Type B pancreatic cell (in vitro differentiated cells): ENCODE data around the gene TRIM54. TPM values are rescaled to one million over a fixed set of nuclear protein-coding genes. Genes with fewer than 3 reads are reported as not detected.

Source experiments
- DNase-seq: peaks from one replicate; pipeline ENCODE4 v3.0.0; 2021; ENCODE audit warnings: mixed read lengths; ENCODE audit not compliant: unreplicated experiment; ENCODE audit errors: extremely low spot score
- H3K27ac Mint-ChIP-seq: 2 replicates; pipeline ENCODE4 v1.8.0; 2021; ENCODE audit warnings: mild to moderate bottlenecking, mixed read lengths
- H3K27me3 Mint-ChIP-seq: 2 replicates; pipeline ENCODE4 v1.8.0; 2021; ENCODE audit warnings: mixed read lengths
- H3K36me3 Mint-ChIP-seq: 2 replicates; pipeline ENCODE4 v1.8.0; 2021; ENCODE audit warnings: mixed read lengths
- H3K4me1 Mint-ChIP-seq: one replicate; pipeline ENCODE4 v1.8.0; 2021; ENCODE audit warnings: mixed read lengths; ENCODE audit not compliant: unreplicated experiment
- H3K4me3 Mint-ChIP-seq: 2 replicates; pipeline ENCODE4 v1.8.0; 2021; ENCODE audit warnings: mild to moderate bottlenecking, mixed read lengths
- H3K9me3 Mint-ChIP-seq: 2 replicates; pipeline ENCODE4 v1.8.0; 2021; ENCODE audit warnings: mixed read lengths
- total RNA-seq: library from RNA; stranded (reverse); gene quantifications from 2 replicates; pipeline ENCODE4 v1.2.1, GENCODE V29; 2021; ENCODE audit warnings: low replicate concordance
- TF ChIP-seq, protein P1 (sequence below): fragments of 200-600 bp; sonication (generic); conservative IDR thresholded peaks from 2 replicates; pipeline ENCODE4 v1.5.0; 2021; ENCODE audit warnings: antibody characterized with exemption, mild to moderate bottlenecking

Gene TRIM54
- total RNA-seq, 1 donor from 2014 or later: not detected

DNA sequence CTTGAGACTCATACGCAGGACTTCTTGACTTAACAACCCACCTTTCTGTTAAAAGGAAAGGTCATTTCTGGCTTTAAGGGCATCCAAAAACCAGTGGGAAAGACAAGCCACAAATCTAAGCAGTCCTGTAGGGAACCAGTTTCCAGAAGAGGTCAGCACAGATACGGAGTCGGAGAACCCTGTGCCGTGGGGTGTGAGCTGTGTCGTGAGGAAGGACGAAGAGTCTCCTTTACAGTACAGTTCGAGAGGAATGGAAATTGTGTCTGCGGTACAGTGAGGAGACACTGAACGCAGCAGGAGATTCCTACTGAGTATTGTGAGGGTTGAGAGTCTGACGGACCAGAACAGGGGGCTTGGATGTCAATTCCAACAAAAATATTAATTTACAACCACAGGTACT, 37.1 kb upstream of the TRIM54 start:
- Mint-ChIP-seq H3K27ac (no peak overlapping the region), H3K27me3 (peaks cover 19% of the 10 kb centered on the region), H3K4me3 (no peak overlapping the region), H3K9me3 (no peaks in the 10 kb centered on the region), H3K4me1 (peaks cover 7% of the 10 kb centered on the region), H3K36me3 (peaks cover 6% of the 10 kb centered on the region)
- DNase-seq: no peak
- TF ChIP-seq, protein P1, sequence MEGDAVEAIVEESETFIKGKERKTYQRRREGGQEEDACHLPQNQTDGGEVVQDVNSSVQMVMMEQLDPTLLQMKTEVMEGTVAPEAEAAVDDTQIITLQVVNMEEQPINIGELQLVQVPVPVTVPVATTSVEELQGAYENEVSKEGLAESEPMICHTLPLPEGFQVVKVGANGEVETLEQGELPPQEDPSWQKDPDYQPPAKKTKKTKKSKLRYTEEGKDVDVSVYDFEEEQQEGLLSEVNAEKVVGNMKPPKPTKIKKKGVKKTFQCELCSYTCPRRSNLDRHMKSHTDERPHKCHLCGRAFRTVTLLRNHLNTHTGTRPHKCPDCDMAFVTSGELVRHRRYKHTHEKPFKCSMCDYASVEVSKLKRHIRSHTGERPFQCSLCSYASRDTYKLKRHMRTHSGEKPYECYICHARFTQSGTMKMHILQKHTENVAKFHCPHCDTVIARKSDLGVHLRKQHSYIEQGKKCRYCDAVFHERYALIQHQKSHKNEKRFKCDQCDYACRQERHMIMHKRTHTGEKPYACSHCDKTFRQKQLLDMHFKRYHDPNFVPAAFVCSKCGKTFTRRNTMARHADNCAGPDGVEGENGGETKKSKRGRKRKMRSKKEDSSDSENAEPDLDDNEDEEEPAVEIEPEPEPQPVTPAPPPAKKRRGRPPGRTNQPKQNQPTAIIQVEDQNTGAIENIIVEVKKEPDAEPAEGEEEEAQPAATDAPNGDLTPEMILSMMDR: no peak

DNA sequence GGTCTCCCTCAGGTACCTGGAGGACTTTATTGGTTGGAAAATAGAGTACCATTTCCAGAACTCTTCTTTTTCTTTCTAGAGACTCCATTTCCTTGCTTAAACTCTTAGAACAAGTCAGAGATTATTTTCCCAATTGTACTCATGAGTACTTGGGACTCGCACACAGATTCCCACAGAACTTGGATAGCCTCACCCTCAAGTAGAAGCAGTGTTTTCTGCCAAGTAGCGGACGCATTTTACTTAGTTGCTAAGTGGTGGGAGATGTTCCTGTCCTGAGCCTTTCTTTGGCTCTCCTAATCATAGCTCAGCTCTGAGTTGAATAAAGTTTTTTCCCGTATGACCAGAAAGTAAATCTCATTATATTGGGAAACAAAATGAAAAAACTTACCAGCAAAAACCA, 36.6 kb upstream of the TRIM54 start:
- no peak overlapping the region for H3K4me3 Mint-ChIP-seq
- DNase-seq: no peak
- H3K36me3 Mint-ChIP-seq: peaks cover 3% of the 10 kb centered on the region
- H3K27ac Mint-ChIP-seq: no peak overlapping the region
- H3K9me3 Mint-ChIP-seq: no peaks in the 10 kb centered on the region
- H3K27me3 Mint-ChIP-seq: peaks cover 21% of the 10 kb centered on the region
- TF ChIP-seq, protein P1: no peak
- H3K4me1 Mint-ChIP-seq: peaks cover 7% of the 10 kb centered on the region

DNA sequence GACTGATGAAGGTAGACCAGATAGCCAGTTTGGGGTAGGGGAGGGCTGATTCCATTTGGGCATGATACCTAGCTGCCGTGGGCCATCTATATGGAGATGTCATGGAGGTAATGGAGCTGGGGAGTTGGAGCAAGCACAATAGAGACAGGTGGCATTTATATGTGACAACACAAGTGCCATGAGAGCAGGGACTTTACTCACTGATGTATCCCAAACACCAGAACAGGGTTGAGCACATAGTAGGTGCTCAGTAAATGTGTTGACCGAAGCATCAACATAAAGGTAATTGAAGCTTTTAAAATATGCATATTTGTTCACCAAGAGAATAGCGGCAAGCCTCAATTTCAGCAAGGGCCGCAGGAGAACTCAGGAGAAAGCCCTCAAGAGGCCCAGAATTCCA, 34.3 kb upstream of the TRIM54 start:
- no peaks in the 10 kb centered on the region for H3K9me3 Mint-ChIP-seq
- peaks cover 38% of the 10 kb centered on the region for H3K27me3 Mint-ChIP-seq
- TF ChIP-seq, protein P1: no peak
- H3K27ac Mint-ChIP-seq: no peak overlapping the region
- peaks cover 7% of the 10 kb centered on the region for H3K4me1 Mint-ChIP-seq
- DNase-seq: no peak
- no peak overlapping the region for H3K4me3 Mint-ChIP-seq
- H3K36me3 Mint-ChIP-seq: peaks cover 3% of the 10 kb centered on the region

DNA sequence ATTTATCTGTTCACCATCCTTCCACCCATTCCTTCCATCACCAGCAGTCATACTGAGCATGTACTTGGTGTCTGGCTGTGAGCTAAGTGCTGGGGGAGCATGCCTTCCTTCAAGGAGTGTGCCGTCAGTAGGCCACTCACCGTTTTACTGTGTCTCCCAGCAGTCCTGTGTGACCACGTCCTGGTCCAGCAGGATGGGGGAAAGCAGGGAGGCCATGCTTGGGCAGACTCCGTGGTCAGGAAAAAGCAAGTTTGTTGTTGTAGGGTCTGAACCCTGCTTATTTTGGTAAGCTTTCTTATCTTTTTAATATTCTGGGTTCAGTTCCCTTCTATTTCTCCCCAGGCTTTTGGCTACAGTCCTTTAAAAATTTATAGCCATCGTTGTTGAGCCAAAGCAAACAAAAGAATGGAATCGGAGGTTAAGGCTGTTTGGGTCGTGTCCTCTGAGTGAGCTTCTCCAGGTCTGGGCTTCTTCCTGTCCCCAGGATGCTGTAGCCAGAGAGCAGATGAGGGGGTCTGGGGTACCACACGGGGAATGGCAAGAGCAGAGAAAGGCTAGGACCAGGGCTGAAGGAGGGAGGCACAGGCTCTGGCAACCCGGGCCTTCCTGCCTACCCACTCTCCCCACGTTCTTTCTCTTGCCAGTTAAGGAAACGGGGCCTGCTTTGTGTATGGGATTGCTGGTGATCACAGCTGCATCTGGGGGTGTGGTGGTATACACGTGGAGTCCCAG, 32.9 kb upstream of the TRIM54 start:
- H3K4me1 Mint-ChIP-seq: peaks cover 7% of the 10 kb centered on the region
- TF ChIP-seq, protein P1: no peak
- no peaks in the 10 kb centered on the region for H3K36me3 Mint-ChIP-seq
- H3K4me3 Mint-ChIP-seq: no peak overlapping the region
- H3K27ac Mint-ChIP-seq: no peak overlapping the region
- no peaks in the 10 kb centered on the region for H3K9me3 Mint-ChIP-seq
- H3K27me3 Mint-ChIP-seq: peaks cover 41% of the 10 kb centered on the region
- no peak for DNase-seq

DNA sequence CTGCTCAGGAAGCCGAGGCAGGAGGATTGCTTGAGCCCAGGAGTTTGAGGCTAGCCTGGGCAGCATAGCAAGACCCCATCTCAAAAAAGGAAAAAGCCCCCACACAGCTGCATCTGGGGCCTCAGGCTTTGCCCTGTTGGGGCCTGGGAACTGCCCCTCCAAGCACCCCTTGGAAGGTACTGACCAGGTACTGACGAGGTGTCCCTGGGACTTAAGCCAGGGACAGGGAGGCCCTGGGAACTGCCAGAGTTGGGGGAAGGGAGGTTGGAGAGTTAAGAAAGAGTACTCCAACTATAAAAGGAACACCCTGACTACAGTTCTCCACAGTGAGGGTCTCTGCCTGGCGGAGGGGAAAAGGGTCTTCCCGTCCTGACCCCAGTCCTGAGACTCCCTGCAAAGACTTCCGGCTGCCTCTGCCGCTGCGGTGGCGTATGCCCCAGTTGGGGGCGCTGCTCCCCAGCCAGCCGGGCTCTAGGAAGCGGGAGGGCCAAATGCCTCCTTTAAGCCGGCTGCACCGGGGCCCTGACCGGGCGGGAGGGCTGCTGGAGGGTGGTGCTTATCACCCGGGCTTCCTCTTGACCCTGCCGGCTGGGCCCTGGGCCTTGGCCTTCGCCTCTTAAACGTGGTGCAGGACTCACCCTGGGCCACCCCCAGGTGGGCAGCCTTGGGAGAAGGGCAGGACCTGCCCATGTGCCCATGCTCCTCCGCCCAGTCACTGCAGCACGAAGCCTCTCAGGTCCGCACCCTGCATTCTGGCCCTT, 32.2 kb upstream of the TRIM54 start:
- Mint-ChIP-seq H3K36me3 (no peaks in the 10 kb centered on the region), H3K4me3 (no peak overlapping the region), H3K4me1 (peaks cover 7% of the 10 kb centered on the region), H3K27ac (no peak overlapping the region), H3K27me3 (peaks cover 48% of the 10 kb centered on the region), H3K9me3 (no peaks in the 10 kb centered on the region)
- TF ChIP-seq, protein P1: peak; percentile 78
- DNase-seq: no peak
